ENCODE measurements around the gene ADGRL3.
"Not testable (repeated sequence)": the region's sequence is repeated elsewhere in the genome, so short reads cannot be mapped to it uniquely, and the experiment has no call there.

The ADGRL3 gene

GRCh38 chr4:61805227-61805626 is 605.1 kb downstream of the ADGRL3 start:
- DNase-seq (ENCODE audit: low read depth, low spot score), result peak; percentile 55

DNA sequence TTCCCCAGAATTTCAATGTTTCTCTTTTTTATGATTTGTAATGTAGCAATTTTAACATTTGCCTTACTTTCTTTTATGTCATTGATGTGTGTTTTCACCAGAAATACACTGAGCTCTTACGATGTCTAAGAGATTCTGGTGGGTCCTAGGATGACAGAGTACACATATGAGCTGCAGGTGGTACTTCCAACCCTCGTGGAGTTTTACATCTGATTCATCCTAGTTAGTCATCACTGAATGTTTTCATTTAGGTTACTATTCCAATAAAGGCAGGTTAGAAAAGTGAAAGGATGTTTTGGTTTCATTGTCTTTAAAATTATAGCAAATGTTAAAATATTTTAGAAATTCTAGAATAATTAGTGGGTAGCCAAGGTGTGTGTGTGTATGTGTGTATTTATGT is 605.9 kb downstream of the ADGRL3 start:
- DNase-seq (ENCODE audit: low read depth, low spot score), result peak; percentile 24

GRCh38 chr4:61812171-61812570 is 612.0 kb downstream of the ADGRL3 start:
- DNase-seq (ENCODE audit: low read depth, low spot score), result no peak

DNA sequence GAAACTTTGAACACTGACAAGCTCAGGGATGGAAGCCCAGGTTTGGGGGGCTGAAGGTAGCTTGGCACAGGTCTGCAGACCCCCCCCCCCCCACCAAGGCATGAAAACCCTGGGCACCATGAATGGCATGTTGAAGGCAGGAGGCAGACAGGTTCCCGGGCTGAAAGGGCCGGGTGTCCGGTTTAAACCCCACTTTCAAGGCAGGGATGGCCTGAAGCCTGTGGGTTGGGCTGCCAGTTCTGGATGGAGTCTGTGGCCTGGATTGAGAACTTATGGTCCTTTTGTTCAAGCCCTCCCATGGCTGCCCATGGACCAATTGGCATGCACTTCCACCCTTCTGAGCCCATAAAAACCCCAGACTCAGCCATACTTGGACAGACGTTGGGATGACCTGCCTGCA is 616.9 kb downstream of the ADGRL3 start:
- no peak for DNase-seq (ENCODE audit: low read depth, low spot score)

DNA sequence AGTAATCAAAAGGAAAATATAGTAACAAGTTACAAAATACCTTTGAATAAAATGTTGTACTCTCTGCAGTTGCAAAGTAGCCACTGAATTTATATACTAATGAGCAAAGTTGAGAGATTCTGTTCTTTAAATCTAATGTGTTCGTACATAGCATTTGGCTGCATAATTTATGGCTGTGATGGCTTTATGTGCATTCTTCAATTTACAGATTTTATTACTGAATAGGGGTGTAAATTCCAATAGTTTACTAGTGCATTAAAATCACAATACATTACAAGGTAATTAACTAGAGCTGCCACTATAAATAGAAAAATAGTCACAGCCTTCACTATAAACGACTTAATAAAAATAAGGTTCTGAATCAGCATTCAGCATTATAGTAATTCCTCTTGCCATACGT is 620.0 kb downstream of the ADGRL3 start:
- no peak for DNase-seq (ENCODE audit: low read depth, low spot score)

DNA sequence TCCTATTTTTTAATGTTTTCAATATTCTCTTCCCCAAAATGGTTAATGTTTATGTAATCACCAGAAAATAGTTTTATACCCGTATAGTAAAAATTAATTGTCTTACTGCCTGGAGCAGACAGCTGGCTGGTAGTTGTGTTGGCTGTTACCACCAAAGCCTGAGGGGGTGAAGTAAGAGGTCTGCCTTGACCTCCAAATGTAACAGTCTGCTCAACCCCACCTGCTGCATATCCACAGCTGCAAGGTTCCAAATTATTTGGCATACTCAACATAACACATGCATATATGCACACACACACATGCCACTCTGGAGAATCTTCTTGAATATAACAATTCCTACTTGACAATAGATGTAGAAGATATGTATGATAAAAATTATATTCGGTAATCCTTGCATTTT is 624.3 kb downstream of the ADGRL3 start:
- DNase-seq (ENCODE audit: low read depth, low spot score), result no peak

DNA sequence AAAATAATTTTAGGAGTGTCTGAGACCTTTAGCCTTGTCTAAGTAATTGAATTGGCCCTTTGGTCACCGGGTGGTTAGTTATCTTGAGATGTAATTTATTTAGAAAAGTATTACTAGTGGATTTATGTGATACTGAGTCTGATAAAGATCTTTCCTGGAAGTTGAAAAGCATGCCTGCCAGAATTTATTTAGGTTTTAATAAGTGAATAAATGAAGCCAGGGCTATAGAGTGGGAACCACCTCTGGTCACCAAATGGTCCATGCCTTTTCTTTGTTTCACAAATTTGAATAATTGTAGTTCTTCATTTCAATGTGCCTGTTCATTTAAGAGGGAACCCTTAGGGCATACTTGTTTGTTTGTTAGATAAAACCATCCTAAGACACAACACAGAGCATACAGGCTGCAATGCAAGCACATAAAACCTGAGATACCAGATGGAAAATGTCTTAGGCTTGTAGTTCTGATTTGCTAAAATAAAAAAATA is 627.8 kb downstream of the ADGRL3 start:
- no peak for DNase-seq (ENCODE audit: low read depth, low spot score)

- DNase-seq (ENCODE audit: low read depth, low spot score), result no peak
These were observed 628.8 kb downstream of the ADGRL3 start for GRCh38 chr4:61828960-61829359.

GRCh38 chr4:61831987-61832386 is 631.9 kb downstream of the ADGRL3 start:
- DNase-seq (ENCODE audit: low read depth, low spot score), result no peak

GRCh38 chr4:61837395-61837794 is 637.3 kb downstream of the ADGRL3 start:
- DNase-seq (ENCODE audit: low read depth, low spot score), result no peak

GRCh38 chr4:61838072-61838471 is 637.9 kb downstream of the ADGRL3 start:
- no peak for DNase-seq (ENCODE audit: low read depth, low spot score)

DNA sequence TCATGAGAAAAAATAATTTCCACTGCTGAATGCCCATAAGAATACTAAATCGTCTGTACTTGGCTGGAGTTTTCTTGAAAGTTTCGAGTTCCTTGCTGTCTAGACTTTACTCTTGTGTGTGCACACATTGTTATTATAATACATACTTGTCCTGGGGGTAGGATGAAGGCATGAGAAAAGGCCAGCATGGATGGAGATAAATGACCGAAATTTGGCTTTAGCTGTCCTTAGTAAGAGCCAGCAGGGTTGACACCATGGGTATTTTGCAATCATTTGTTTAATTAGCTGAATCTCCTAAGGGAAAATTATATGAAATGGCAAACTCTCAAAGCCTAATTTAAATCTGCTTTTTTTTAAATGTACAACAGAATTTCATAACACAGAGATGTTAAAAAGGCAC is 641.6 kb downstream of the ADGRL3 start:
- DNase-seq (ENCODE audit: low read depth, low spot score), result no peak

DNA sequence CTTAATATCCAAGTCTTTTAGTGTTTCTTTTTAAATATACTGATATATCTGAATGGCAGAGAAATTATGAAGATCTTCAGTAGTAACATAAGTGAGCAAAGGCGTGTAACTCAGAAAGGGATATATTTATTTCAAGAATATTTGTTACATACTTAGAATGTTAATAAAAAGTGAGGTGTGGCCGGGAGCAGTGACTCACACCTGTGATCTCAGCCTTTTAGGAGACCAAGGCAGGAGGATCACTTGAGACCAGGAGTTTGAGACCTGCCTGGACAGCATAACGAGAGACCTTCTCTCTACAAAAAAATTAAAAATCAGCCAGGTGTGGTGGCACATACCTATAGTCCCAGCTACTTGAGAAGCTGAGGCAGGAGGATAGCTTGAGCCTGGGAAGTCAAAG is 651.0 kb downstream of the ADGRL3 start:
- DNase-seq (ENCODE audit: low read depth, low spot score), result no peak

- not testable (repeated sequence) for DNase-seq (ENCODE audit: low read depth, low spot score)
These were observed 652.0 kb downstream of the ADGRL3 start for GRCh38 chr4:61852105-61852504.

DNA sequence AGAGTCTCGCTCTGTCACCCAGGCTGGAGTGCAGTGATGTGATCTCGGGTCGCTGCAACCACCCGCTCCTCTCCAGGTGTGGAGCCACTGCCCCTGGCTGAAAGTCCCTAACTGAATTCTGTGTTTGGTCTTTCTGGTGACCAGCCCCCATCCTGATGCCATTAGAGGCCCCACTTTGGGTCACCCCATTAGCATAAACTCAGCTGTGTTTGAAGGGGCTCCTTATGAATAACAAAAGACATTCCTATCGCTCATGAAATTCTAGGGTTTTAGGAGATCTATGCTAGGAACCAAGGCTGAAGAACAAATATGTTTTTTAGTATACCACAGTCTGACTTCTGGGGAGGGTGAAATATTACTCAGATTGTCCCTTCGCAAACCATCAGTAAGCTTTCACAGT is 652.9 kb downstream of the ADGRL3 start:
- no peak for DNase-seq (ENCODE audit: low read depth, low spot score)

- DNase-seq (ENCODE audit: low read depth, low spot score), result no peak
These were observed 660.2 kb downstream of the ADGRL3 start for GRCh38 chr4:61860376-61860775.

DNA sequence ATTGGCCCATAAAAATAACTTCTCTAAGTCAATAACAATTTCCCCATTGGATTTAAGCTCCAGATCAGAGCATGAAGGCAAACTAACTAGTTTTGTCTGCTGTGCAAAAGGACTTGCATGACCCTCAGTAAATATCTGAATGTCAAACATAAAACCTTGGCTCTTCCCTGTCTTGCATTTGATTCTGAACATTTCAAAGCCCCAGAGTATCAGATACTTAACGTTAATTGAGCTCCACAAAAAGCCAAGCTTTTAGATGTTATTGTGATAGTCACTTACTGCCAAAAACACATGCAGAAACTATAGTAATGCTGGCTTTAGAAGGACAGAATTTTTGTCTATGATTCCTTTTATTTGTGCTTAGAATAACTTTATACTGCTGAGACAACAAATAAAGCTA is 664.2 kb downstream of the ADGRL3 start:
- DNase-seq (ENCODE audit: low read depth, low spot score), result no peak

DNA sequence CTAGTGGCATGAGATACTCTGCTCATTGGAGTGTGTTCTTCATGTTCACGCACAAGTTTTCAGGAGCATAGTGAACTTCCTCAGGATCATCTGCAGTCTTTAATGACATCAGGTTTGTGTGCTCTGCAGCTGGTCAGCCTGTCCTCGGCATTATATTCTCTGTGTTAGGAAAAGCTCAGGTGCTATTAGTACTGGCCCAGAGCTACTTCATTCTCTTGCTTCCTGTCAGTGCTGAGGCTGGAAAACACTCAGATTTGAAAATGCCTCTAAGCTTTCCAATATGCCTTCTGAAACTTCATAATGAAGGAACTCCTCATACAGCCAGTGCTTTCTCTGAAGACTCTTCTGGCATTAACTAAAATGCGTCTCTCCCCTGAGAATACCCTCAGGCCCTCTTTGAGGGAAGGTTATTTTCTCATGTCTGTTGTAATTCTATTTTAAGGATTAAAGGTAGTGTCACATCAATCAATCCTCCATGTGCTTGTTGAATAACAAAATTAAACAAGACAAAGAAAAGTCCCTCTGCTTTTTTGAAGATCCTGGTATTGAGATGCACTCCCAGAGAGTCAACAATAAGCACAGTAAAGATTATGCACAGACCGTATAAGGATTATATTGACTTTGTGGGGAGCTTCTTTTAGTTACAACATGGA is 666.4 kb downstream of the ADGRL3 start:
- DNase-seq (ENCODE audit: low read depth, low spot score), result no peak

- no peak for DNase-seq (ENCODE audit: low read depth, low spot score)
These were observed 672.9 kb downstream of the ADGRL3 start for GRCh38 chr4:61872983-61873382.

DNA sequence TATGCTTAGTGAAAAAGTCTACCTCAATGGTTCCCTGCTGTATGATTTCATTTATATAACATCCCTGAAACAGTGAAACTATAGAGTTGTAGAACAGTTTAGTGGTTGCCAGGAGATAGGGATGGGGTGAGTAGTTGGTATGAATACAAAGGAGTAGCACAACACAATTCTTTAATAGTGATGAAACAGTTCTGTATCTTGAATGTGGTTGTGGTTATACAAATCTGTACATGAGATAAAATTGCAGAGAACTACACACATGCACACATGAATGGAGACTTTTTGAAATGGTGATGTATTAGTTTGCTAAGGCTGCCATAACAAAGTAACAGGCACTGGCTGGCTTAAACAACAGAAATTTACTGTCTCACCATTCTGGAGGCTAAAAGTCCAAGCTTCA is 677.1 kb downstream of the ADGRL3 start:
- DNase-seq (ENCODE audit: low read depth, low spot score), result no peak

- no peak for DNase-seq (ENCODE audit: low read depth, low spot score)
These were observed 677.8 kb downstream of the ADGRL3 start for GRCh38 chr4:61877893-61878292.

DNA sequence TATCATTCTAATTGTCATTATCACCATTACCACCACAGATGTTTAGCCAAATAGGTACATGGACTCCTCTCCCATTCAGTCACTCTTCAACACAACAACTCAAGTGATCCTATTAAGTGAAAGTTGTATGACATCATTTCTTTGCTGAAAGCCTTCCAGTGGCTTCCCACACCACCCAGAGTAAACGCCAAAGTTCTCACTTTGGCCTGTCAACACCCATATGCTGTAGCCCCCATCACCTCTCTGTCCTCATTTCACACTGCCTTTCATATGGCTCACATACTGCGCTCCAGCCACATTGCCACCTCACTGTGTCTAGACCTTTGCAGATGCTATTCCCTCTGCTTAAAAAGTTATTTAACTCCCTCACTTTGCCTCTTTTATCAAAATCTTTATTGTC is 682.3 kb downstream of the ADGRL3 start:
- DNase-seq (ENCODE audit: low read depth, low spot score), result no peak

DNA sequence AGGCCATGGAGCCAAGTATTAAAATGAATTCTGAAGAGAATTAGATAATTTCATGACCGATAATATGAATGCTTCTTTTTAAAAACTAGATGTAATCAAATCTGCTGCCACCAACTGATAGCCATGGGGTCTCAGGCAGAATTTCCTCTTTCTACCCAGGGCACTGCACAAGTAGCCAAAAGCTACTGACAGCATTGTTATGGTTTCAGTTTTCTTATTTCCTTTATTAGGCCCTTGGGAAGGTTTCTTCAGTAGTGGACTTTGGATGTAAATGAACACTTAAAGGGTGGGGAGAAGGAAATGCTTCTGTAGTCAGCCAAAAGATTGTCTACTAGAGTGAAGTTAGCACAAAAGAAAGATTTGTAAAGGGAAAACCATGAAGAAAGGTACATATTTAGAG is 686.0 kb downstream of the ADGRL3 start:
- no peak for DNase-seq (ENCODE audit: low read depth, low spot score)

DNA sequence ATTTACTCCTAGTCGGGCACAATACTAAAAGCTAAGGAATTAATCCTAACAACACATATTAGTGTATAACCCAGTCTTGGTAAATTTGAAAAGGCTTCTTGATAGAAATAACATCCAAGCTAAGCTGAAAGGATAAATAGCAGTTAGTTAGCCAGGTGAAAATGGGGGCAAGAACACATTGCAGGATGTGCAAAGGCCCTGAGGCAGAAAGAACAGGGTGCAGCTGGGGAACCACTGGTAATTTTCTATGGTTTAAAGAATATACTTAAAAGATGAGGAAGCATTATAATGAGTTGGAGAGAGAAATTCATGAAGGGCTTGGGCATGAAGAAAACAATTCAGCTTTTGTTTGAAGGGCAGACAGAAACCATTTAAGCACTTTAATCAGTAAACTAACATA is 689.0 kb downstream of the ADGRL3 start:
- no peak for DNase-seq (ENCODE audit: low read depth, low spot score)

Measured in brain pericyte (primary cell).